T47D (cell line): ENCODE measurements around the gene GRM3.

Experiments used
- DNase-seq, 2 experiments: peaks; one replicate each; pipeline versions ENCODE4 v3.0.0 to v3.0.0-alpha.2; 2011 to 2012; ENCODE audit warnings: low read depth in 1 of 2, low spot score in 1 of 2
- JUND ChIP-seq: IDR thresholded peaks from 2 replicates; pipeline ENCODE4 v1.6.1; 2012; ENCODE audit warnings: low read depth
- in situ Hi-C: cut with HindIII; loops from 2 replicates; pipeline ENCODE4 v1.10.0; 2016; ENCODE audit warnings: low sequenced_read_pairs, low pct_unique_long_range_greater_than_20kb

The GRM3 gene

GRCh38 chr7:86826948-86827347 is 183.2 kb downstream of the GRM3 start:
- no peak for DNase-seq
- TF ChIP-seq JUND, result no peak
- in situ Hi-C loops, result no loop called here

DNA sequence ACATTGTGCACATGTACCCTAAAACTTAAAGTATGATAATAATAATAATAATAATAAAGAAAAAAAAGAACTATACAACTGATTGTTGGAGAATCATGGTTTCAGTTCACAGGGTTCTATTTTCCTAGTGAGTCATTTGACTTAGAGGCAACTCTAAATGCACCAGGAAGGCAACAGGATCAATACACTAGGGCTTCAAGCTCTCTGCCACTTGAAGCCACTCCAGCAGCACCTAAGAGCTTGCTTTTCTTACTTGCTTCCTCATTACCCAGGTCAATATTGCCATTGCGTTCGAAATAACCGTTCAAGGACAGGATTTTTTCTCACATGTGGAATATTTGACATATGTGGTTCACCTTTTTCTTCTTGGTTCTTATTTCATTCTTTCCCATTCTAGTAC is 189.7 kb downstream of the GRM3 start:
- no peak for TF ChIP-seq JUND
- in situ Hi-C loops, result no loop called here
- DNase-seq, result no peak

DNA sequence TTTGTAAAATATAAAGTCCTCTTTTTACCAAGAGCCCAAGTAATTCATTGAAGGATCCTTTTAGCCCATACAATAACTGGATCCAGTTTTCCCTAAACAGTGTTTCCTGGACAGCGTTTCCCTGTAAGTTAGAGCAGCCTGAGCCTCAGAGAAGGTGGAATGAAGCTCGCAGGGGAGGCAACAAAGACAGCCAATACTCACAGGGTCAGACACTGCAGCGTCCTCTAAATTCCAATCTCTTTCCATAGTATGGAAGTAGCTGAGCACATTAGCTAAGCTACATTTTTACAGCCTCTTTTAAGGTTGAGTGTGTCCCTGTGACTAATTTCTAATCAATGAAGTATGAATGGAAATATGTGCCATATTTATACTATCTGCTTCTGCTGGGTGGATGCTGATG is 193.5 kb downstream of the GRM3 start:
- TF ChIP-seq JUND, result no peak
- in situ Hi-C loops, result no loop called here
- no peak for DNase-seq

DNA sequence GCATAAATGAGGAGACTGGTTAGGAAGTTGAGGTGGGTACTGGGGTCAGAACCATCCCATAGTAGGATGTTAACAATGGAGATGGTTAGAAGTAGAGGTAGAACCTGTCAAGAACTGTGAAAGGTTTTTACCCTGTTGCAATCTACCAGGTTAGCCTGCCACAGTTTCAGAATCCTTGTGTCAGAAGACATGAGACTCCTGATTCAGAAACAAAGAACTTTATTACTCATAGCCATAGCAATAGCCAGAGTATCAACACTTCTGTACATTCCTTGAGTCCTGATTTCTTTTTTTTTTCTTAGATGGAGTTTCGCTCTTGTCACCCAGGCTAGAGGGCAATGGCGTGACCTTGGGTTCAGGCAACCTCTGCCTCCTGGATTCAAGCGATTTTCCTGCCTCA is 200.9 kb downstream of the GRM3 start:
- DNase-seq, result no peak
- no peak for TF ChIP-seq JUND
- in situ Hi-C loops, result no loop called here

- DNase-seq, result peak in 1 of 2 experiments; percentile 83
- in situ Hi-C loops, result no loop called here
- TF ChIP-seq JUND, result no peak
Observed at GRCh38 chr7:86846494-86847190, 202.9 kb downstream of the GRM3 start.

- no peak for TF ChIP-seq JUND
Observed at GRCh38 chr7:86848226-86848625, 204.5 kb downstream of the GRM3 start.

DNA sequence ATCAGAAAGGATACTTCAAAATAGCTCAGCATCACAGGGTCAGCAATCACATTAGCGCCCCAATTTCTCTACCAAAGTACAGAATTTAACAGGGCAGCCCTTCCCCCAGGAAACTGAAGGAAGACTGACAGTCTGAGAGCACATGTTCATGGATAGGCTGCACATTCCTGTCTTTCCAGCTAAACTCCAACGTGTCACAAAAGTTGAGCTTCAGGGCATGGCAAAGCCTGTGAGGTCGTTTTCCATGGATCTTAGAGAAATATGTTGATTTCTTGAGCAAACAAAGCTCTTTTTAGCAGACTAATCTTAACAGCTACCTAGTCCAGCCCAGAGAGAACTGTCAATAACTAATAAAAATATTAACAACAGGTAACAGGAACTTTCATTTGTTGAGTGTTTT is 207.9 kb downstream of the GRM3 start:
- TF ChIP-seq JUND, result no peak
- in situ Hi-C loops, result no loop called here
- peak in 1 of 2 experiments; percentile 60 for DNase-seq

More at GRCh38 chr7:86848226-86848625, 204.5 kb downstream of the GRM3 start:
- in situ Hi-C loops, result no loop called here
- no peak for DNase-seq

DNA sequence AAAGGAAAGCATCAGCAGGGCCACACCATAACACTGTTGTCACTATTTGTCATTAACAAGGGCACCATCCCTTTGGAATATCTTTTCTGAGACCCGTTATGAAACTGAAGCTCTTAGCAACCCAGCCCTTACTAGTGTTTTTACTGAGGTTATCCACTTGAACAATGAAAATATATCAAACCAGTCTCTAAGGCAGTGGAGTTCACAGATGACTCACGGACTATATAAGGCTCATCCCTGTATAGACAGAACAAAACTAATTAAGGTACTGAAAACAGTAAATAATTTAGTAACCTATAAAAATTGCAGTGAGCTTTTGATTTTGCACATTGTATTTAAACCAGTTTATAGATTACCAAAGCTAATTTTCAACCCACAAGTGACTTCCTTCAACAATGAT is 219.7 kb downstream of the GRM3 start:
- DNase-seq, result no peak
- in situ Hi-C loops, result no loop called here

DNA sequence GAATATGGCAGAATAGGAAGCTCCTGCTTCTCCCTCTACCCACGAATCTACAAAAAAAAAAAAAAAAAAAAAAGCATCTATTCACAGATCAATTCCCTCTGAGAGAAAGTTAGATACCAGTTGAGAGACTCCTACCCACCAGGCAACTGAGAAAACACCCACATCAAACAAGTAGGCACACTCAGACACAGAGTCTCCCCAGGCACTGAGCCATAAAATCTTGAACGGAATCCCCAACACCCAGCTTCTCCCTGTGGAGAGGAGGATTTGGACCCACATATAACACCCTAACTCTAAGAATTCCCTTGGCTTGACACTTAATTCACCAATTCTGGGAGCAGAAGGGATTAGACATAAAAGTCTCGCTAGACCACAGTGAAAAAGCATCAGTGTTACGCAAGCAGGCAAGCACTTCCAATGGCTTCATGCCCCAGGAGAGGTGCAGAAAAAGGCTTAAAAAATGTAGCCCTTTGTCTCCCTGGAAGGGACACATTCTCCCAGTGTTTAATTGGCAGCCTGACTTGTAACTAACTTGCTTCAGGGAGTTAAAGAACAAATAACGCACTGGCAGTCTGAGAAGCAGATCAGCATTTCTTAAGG is 223.6 kb downstream of the GRM3 start:
- peak in 1 of 2 experiments; percentile 23 for DNase-seq
- in situ Hi-C loops, result no loop called here
- no peak for TF ChIP-seq JUND

More for the DNA sequence above, 219.7 kb downstream of the GRM3 start:
- no peak for TF ChIP-seq JUND

- in situ Hi-C loops, result no loop called here
- TF ChIP-seq JUND, result no peak
- no peak for DNase-seq
Observed at GRCh38 chr7:86876146-86876545, 232.4 kb downstream of the GRM3 start.

- in situ Hi-C loops, result no loop called here
- DNase-seq, result no peak
- TF ChIP-seq JUND, result no peak
Observed at GRCh38 chr7:86884152-86884551, 240.4 kb downstream of the GRM3 start.

- no peak for TF ChIP-seq JUND
- no peak for DNase-seq
- in situ Hi-C loops, result no loop called here
Observed at GRCh38 chr7:86889501-86889900, 245.8 kb downstream of the GRM3 start.

GRCh38 chr7:86898171-86898570 is 254.5 kb downstream of the GRM3 start:
- in situ Hi-C loops, result no loop called here
- TF ChIP-seq JUND, result no peak
- no peak for DNase-seq

GRCh38 chr7:86900886-86901285 is 257.2 kb downstream of the GRM3 start:
- TF ChIP-seq JUND, result no peak
- in situ Hi-C loops, result no loop called here

More at GRCh38 chr7:86900886-86901285, 257.2 kb downstream of the GRM3 start:
- no peak for DNase-seq
